Kidney capillary endothelial cell (primary cell): ENCODE measurements around the gene EGR4.

Experiments
- DNase-seq: peaks from one replicate; pipeline ENCODE4 v3.0.0-alpha.2; 2018; ENCODE audit warnings: low spot score

Gene EGR4

GRCh38 chr2:73293534-73294171 is at the start of gene EGR4:
Gene EGR4 (minus strand): TSS chr2:73293548. CDS start chr2:73293317, 231 bp downstream.
- DNase-seq: peak; percentile 42

GRCh38 chr2:73341039-73341438 is 47.7 kb upstream of the EGR4 start:
- no peak for DNase-seq

GRCh38 chr2:73339201-73339600 is 45.9 kb upstream of the EGR4 start:
- no peak for DNase-seq

GRCh38 chr2:73337828-73338227 is 44.5 kb upstream of the EGR4 start:
- no peak for DNase-seq

GRCh38 chr2:73334620-73335019 is 41.3 kb upstream of the EGR4 start:
- DNase-seq: no peak

- DNase-seq: no peak
Measured at GRCh38 chr2:73334045-73334444, 40.7 kb upstream of the EGR4 start.

- no peak for DNase-seq
Measured at GRCh38 chr2:73333564-73333963, 40.2 kb upstream of the EGR4 start.

- no peak for DNase-seq
Measured at GRCh38 chr2:73324126-73324725, 30.9 kb upstream of the EGR4 start.

- no peak for DNase-seq
Measured at GRCh38 chr2:73323551-73323950, 30.2 kb upstream of the EGR4 start.

- no peak for DNase-seq
Measured at GRCh38 chr2:73314441-73314840, 21.1 kb upstream of the EGR4 start.

GRCh38 chr2:73307720-73308119 is 14.4 kb upstream of the EGR4 start:
- DNase-seq: no peak

- DNase-seq: no peak
Measured at GRCh38 chr2:73301636-73302035, 8.3 kb upstream of the EGR4 start.

GRCh38 chr2:73300926-73301325 is 7.6 kb upstream of the EGR4 start:
- DNase-seq: no peak

- no peak for DNase-seq
Measured at GRCh38 chr2:73297586-73297985, 4.2 kb upstream of the EGR4 start.

GRCh38 chr2:73297151-73297559 is 3.8 kb upstream of the EGR4 start:
- DNase-seq: no peak

- no peak for DNase-seq
Measured at GRCh38 chr2:73295751-73296400, 2.5 kb upstream of the EGR4 start.

GRCh38 chr2:73294239-73294638 is 891 bp upstream of the EGR4 start:
- DNase-seq: no peak

- DNase-seq: no peak
Measured at GRCh38 chr2:73292906-73293533, 328 bp downstream of the EGR4 start.

- DNase-seq: no peak
Measured at GRCh38 chr2:73292316-73292905, 937 bp downstream of the EGR4 start.

- no peak for DNase-seq
Measured at GRCh38 chr2:73291461-73292315, 1.7 kb downstream of the EGR4 start.

GRCh38 chr2:73291093-73291460 is 2.3 kb downstream of the EGR4 start:
- DNase-seq: peak; percentile 46
